Measurements from ENCODE around the gene HDAC4.
A peak's percentile ranks its signal among the peaks of the same experiment; 100 is the strongest.

HDAC4 gene

GRCh38 chr2:239252393-239252792, 148.4 kb downstream of the HDAC4 start:
- DNase-seq (ENCODE audit: low spot score), result no peak

GRCh38 chr2:239251971-239252370, 148.8 kb downstream of the HDAC4 start:
- DNase-seq (ENCODE audit: low spot score), result no peak

DNA sequence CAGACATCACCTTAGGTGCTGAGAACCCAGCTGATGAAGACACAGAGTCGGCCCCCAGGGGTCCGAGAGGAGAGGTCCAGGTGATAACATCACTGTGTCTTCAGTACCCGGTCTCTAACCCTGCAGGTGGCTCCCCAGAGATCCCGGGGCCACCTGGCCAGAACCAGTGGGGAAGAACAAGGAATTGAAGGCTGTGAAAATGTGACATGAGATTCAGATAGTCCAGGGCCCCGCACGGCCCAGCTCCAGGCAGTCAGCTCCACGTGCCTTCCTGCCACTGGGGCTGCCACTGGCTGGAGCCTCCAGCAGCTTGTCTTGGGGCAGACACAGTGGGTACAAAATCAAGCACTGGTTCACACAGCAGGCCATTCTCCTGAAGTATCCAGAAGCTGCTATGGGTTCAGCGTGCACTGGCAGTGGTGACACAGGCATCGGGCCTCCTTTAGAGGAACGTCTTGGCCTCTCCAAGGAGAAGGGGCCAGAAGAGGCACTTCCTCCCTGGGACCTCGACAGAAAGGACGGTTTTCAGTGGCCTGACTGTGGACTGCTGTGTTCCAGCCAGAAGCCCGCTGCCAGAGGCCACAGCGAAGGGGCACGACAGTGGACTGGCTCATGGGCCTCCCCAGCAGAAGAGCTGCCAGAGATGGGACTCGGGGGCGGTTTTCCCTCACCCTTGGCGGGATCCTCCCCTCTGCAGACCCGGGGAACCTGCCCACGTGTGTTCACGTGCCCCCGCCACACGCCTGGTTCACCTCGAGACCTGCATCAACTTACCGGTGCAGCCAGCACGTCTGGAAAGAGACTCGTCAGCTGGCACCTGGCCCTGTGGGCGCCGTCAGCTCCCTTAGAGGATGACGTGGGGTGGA, 150.4 kb downstream of the HDAC4 start:
- DNase-seq (ENCODE audit: low spot score), result no peak

DNA sequence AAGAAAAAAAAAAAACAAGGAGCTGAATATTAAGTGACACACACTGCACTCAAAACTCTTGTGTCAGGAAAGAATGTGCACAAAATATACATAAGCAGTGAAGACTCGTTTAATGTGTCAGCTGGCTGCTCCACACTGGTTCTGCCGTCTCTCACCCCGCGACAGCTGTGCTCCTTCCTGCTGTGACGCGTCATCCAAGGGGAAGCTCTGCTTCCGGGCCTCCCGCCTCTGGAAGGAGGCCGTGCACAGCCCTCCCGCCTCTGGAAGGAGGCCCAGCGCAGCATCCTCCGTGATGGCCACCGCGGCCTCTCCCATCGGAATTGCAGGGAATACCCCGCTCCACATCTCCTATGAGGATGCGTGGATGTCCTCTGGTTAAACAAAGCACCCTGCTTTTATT, 151.0 kb downstream of the HDAC4 start:
- no peak for DNase-seq (ENCODE audit: low spot score)

DNA sequence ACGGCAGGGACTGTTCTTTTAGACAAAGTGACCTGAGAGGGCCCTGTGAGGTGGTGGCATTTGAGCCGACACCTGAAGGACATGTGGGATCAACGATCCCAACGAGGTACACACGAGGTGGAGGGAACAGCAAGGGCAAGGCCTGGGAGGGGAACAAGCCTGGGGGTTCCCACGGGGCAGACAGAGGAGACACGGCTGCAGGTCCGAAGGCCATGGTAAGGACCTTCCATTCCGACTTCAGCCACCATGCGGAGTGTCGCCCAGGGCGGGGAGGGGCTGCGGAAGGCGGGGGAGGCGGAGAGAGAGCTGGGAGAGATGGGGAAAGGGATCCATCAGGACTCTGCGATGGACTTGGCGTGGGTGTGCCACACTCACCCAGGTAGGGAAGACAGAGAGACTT, 151.8 kb downstream of the HDAC4 start:
- DNase-seq (ENCODE audit: low spot score), result no peak

GRCh38 chr2:239247401-239248245, 153.2 kb downstream of the HDAC4 start:
- no peak for DNase-seq (ENCODE audit: low spot score)

DNA sequence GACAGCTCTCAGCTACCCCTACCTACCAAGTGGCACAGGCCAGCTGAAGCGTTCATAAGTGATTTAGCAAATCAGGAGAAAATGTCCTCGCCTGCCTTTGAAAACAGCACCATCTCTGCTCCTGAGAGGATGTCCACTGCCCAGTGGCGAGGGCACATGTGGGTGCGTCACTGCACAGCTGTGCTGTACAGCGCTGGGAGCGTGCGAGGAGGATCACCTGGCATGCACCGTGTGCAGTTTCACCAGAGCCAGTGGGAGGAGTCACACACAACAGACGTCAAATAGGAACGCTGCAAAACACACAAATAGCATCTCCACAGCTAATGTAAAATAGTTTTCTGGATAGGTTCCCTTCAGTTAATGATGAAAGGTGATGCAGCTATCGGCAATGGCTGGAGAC, 154.1 kb downstream of the HDAC4 start:
- DNase-seq (ENCODE audit: low spot score), result no peak

GRCh38 chr2:239245872-239246721, 154.7 kb downstream of the HDAC4 start:
- no peak for DNase-seq (ENCODE audit: low spot score)

- no peak for DNase-seq (ENCODE audit: low spot score)
Observed at GRCh38 chr2:239245107-239245506, 155.7 kb downstream of the HDAC4 start.

DNA sequence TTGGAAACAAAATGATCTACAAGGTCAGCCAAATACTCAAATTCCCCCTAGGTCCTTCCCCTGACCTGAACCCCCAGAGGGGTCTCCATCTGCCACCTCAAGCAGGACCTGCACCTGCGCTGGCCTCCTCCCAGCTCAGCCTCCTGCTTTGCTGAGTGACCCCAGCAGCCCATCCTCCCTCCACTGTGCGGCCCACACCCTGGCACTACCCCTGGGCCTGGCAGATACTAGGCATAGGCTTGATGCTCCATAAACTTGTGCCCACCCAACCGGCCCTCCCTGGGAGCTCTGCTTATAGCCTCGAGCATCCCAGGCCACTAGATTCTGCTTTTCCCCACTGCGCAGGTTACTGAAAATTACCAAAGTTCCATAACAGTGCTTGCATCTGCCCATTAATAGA, 156.2 kb downstream of the HDAC4 start:
- no peak for DNase-seq (ENCODE audit: low spot score)

DNA sequence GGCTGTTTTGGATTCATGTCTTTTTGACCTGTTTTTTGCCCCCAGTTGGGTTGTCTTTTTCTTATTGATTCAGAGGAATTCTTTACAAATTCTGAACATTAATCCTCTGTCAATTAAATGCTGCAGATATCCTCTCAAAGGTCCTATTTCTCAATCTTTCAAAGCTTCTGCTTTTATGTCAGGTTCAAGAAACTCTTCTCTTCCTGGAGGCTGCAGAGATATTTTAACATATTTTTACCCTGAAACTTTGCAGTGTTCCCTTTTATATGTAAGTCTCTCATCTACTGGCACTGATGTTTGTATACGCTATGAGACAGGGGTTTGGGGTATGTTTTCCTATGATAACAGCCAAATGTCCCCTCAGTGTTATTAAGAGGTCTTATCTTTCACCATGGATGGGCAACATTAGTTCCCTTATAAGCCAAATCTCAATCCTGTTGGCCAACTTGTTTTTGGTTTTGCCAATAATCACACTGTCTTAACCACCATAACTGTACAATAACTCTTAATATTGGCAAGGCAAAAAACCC, 159.3 kb downstream of the HDAC4 start:
- no peak for DNase-seq (ENCODE audit: low spot score)

GRCh38 chr2:239240414-239240881, 160.4 kb downstream of the HDAC4 start:
- peak; percentile 75 for DNase-seq (ENCODE audit: low spot score)

DNA sequence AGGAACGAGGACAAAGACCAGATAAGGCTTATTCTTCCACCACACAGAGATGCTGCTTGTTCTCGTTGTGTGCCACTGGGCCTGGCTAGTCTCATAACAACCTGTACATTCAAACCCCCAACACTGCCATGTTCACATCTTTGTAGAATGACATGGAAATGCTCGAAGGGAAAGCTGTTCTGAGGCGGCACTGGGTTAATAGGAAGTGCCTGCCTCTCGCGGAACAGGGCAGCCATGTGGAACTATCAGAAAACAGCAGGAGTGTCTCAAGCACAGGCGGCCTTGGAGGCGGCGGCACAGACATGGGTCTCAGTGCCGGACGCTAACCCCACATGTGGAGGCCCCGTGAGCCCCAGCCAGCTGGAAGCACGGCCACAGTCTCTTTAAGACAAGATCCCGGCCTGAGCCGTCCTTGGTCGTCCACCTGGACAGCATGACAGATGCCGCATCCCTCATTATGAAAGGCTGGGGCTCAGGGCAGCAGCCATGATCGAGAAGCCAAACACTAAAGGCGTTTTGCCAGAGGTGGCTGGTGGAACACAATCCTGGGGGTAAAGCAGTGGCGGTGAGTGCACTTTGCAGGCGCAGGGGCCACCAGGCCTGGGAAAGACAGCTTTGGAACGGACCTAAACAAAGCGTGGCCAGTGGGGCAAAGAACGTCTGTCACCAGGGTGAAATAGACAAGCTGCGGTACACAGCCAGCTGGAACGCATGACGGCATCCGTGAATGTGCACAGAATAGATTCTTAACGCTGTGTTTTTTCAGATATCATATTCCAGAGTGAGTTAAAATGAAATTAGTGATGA, 161.0 kb downstream of the HDAC4 start:
- DNase-seq (ENCODE audit: low spot score), result no peak

GRCh38 chr2:239238839-239239606, 161.8 kb downstream of the HDAC4 start:
- DNase-seq (ENCODE audit: low spot score), result no peak

DNA sequence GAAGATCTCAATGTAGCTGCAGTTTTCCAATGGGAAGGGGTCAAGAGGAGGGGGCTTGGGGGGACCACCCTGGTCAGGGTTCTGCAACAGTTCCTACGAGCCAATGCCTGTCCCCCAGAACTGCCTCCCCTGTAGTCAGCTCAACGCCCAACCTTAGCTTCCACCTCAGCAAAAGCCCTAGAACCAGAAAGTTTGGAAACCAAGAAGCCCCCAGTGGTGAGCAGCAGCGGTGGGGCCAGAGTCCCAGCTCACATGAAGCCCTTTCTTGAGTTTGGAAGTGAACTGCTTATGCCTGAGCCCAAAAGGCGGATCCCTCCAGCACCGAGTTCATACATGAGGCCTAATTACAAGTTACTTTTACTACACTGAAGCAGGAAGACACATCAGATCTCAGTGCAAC, 162.4 kb downstream of the HDAC4 start:
- DNase-seq (ENCODE audit: low spot score), result no peak

DNA sequence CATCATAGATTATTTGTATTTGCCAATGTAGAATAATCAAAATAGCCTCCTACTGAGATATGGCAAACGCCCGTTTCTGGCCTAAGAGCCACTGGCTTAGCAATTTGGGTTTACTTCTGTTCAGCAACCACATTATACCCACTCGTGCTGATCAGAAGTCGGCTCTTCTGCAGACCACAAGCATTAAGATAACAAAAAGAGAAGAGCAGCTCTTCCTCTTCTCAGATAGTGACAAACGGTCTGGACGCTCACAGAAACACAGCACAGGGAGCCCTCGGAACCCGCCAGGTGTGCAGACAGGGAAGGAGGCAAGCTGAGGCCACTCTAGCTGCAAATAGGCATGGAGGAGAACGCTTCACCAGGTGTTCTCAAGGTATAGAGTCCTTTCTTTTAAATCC, 164.0 kb downstream of the HDAC4 start:
- no peak for DNase-seq (ENCODE audit: low spot score)

DNA sequence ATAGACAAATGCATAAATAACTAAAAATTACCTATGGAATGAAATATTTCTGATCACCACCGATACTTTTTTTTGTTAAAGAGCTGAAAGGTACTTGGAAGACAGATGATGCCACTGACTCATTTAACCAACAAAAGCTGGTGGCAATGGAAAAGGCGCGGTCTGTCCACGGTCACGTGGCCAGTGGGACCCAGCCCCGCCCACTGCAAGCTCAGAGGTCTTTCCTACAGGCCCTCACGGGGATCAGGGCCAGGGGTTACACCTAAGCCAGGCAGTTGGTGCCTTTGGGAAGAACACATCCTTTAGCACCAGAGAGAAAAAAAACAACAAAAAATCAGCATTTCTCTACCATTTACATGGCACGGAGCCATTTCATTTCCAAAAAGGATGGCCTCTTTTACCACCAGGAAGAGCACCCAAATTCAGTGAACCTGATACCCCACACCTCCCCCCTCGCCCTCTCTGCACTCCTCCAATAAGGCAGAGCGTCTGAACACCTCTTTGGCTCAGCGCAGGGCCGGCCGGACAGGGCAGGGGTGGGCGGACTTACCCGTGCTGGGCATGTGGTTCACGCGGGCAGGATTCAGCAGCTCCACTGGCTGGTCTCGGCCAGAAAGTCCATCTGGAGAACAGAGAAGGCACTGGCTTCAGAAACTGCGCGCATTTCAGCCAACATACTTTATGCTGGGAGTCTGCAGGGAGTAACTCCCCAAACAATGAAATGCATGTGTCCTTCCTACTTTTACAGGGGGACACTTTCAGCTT, 164.6 kb downstream of the HDAC4 start:
- no peak for DNase-seq (ENCODE audit: low spot score)

- no peak for DNase-seq (ENCODE audit: low spot score)
Observed at GRCh38 chr2:239235311-239235710, 165.5 kb downstream of the HDAC4 start.

All from putamen (tissue), 1 donor.